Activated CD8-positive, alpha-beta memory T cell treated with anti-CD3 and anti-CD28 coated beads, Interleukin-2, amount 50 U/mL, for 1 hour (primary cell): ENCODE measurements around the gene CCDC194.

Source experiments
- DNase-seq: peaks from one replicate; pipeline ENCODE4 v3.0.0-alpha.2; 2020; ENCODE audit errors: extremely low read depth

The CCDC194 gene

GRCh38 chr19:17393914-17394313 lies at the start of gene CCDC194:
Gene CCDC194 (minus strand): TSS chr19:17394196. CDS start chr19:17394158, 38 bp downstream.
- DNase-seq = no peak

GRCh38 chr19:17441241-17442021 lies 47.4 kb upstream of the CCDC194 start:
- DNase-seq = no peak

GRCh38 chr19:17436874-17437267 lies 42.9 kb upstream of the CCDC194 start:
- DNase-seq = no peak

- DNase-seq = no peak
Observed at GRCh38 chr19:17436094-17436873, 42.3 kb upstream of the CCDC194 start.

GRCh38 chr19:17435218-17435617 lies 41.2 kb upstream of the CCDC194 start:
- no peak for DNase-seq

- DNase-seq = no peak
Observed at GRCh38 chr19:17431417-17431816, 37.4 kb upstream of the CCDC194 start.

- no peak for DNase-seq
Observed at GRCh38 chr19:17429641-17430113, 35.7 kb upstream of the CCDC194 start.

- DNase-seq = no peak
Observed at GRCh38 chr19:17424743-17425365, 30.9 kb upstream of the CCDC194 start.

GRCh38 chr19:17423429-17424208 lies 29.6 kb upstream of the CCDC194 start:
- DNase-seq = no peak

- DNase-seq = no peak
Observed at GRCh38 chr19:17421942-17422341, 27.9 kb upstream of the CCDC194 start.

- DNase-seq = no peak
Observed at GRCh38 chr19:17420475-17420924, 26.5 kb upstream of the CCDC194 start.

GRCh38 chr19:17419621-17420474 lies 25.9 kb upstream of the CCDC194 start, which contains the start of gene MVB12A:
Gene MVB12A (plus strand): TSS chr19:17420047. CDS start chr19:17420136, 89 bp downstream.
- DNase-seq = peak; percentile 85

GRCh38 chr19:17419154-17419620 lies 25.2 kb upstream of the CCDC194 start:
- DNase-seq = no peak

- no peak for DNase-seq
Observed at GRCh38 chr19:17418710-17419109, 24.7 kb upstream of the CCDC194 start.

- no peak for DNase-seq
Observed at GRCh38 chr19:17415121-17415520, 21.1 kb upstream of the CCDC194 start.

- DNase-seq = no peak
Observed at GRCh38 chr19:17414097-17414496, 20.1 kb upstream of the CCDC194 start.

GRCh38 chr19:17411801-17412200 lies 17.8 kb upstream of the CCDC194 start:
- DNase-seq = no peak

GRCh38 chr19:17409990-17410389 lies 16.0 kb upstream of the CCDC194 start:
- no peak for DNase-seq

GRCh38 chr19:17406887-17407196 lies 12.8 kb upstream of the CCDC194 start:
- DNase-seq = no peak

GRCh38 chr19:17406046-17406886 lies 12.3 kb upstream of the CCDC194 start:
- no peak for DNase-seq
